GM23338 (cell line): ENCODE measurements around the gene EYA2. TPM values are rescaled to one million over a fixed set of nuclear protein-coding genes. Genes with fewer than 3 reads are reported as not detected.

ENCODE experiments used
- ATAC-seq: fragments of 200-7000 bp; cut with Tn5 transposase; 3 replicates; pipeline ENCODE4 v1.9.1; 2020
- DNase-seq: peaks from one replicate; pipeline ENCODE4 v3.0.0-alpha.2; 2015; ENCODE audit warnings: low spot score
- H2AFZ ChIP-seq: fragments of 200-600 bp; sonication (generic); 2 replicates; pipeline ENCODE4 v1.8.0; 2016; ENCODE audit warnings: antibody characterized with exemption, mild to moderate bottlenecking, moderate library complexity
- H3F3A ChIP-seq: fragments of 200-600 bp; sonication (generic); replicated peaks from 2 replicates; pipeline ENCODE4 v1.8.0; 2017; ENCODE audit warnings: antibody characterized with exemption, mixed run types, low read depth
- H3K27ac ChIP-seq: fragments of 200-600 bp; sonication (generic); 2 replicates; pipeline ENCODE4 v1.6.1; 2016; ENCODE audit warnings: low read depth
- H3K27me3 ChIP-seq: fragments of 200-600 bp; sonication (generic); 2 replicates; pipeline ENCODE4 v1.8.0; 2016; ENCODE audit warnings: mild to moderate bottlenecking, mixed run types, moderate library complexity; ENCODE audit not compliant: insufficient read depth
- H3K36me3 ChIP-seq: fragments of 200-600 bp; sonication (generic); 2 replicates; pipeline ENCODE4 v1.8.0; 2016; ENCODE audit warnings: mild to moderate bottlenecking; ENCODE audit not compliant: insufficient read depth
- H3K4me1 ChIP-seq: fragments of 200-600 bp; sonication (generic); 2 replicates; pipeline ENCODE4 v1.8.0; 2016; ENCODE audit warnings: mild to moderate bottlenecking, moderate library complexity; ENCODE audit not compliant: insufficient read depth
- H3K4me2 ChIP-seq: fragments of 200-600 bp; sonication (generic); 2 replicates; pipeline ENCODE4 v1.7.1; 2017; ENCODE audit warnings: mixed run types
- H3K4me3 ChIP-seq: fragments of 200-600 bp; sonication (generic); 2 replicates; pipeline ENCODE4 v1.6.1; 2016; ENCODE audit warnings: mixed run types
- H3K79me2 ChIP-seq: fragments of 200-600 bp; sonication (generic); replicated peaks from 2 replicates; pipeline ENCODE4 v1.8.0; 2017; ENCODE audit warnings: mild to moderate bottlenecking; ENCODE audit not compliant: insufficient read depth
- H3K9me2 ChIP-seq: fragments of 200-600 bp; sonication (generic); 2 replicates; pipeline ENCODE4 v1.8.0; 2017; ENCODE audit not compliant: insufficient read depth
- H4K20me1 ChIP-seq: fragments of 200-600 bp; sonication (generic); replicated peaks from 2 replicates; pipeline ENCODE4 v1.8.0; 2017; ENCODE audit warnings: mild to moderate bottlenecking; ENCODE audit not compliant: insufficient read depth
- H3K27ac Mint-ChIP-seq: 2 replicates; pipeline ENCODE4 v1.8.0; 2020; ENCODE audit warnings: inconsistent platforms, mild to moderate bottlenecking, moderate library complexity, mixed read lengths
- H3K27me3 Mint-ChIP-seq: 3 replicates; pipeline ENCODE4 v1.8.0; 2022; ENCODE audit warnings: low read depth, mild to moderate bottlenecking, moderate library complexity, mixed read lengths, inconsistent platforms; ENCODE audit not compliant: insufficient read depth, poor library complexity
- H3K36me3 Mint-ChIP-seq: 3 replicates; pipeline ENCODE4 v1.8.0; 2021; ENCODE audit warnings: low read depth, mild to moderate bottlenecking, inconsistent platforms, moderate library complexity, mixed read lengths
- H3K4me1 Mint-ChIP-seq: 3 replicates; pipeline ENCODE4 v1.8.0; 2020; ENCODE audit warnings: mild to moderate bottlenecking, inconsistent platforms, mixed read lengths
- H3K4me3 Mint-ChIP-seq: 3 replicates; pipeline ENCODE4 v1.8.0; 2021; ENCODE audit warnings: moderate library complexity, mild to moderate bottlenecking, inconsistent platforms, mixed read lengths
- H3K9me3 Mint-ChIP-seq: 3 replicates; pipeline ENCODE4 v1.8.0; 2020; ENCODE audit warnings: moderate library complexity, mild to moderate bottlenecking, inconsistent platforms, mixed read lengths
- CREB1 ChIP-seq: fragments of 250-450 bp; sonication (Bioruptor Pico); IDR thresholded peaks from 2 replicates; pipeline ENCODE4 v1.5.0; 2020; ENCODE audit warnings: low read depth, mild to moderate bottlenecking, moderate library complexity
- EZH2 ChIP-seq: fragments of 200-600 bp; sonication (generic); IDR thresholded peaks from one replicate; pipeline ENCODE4 v1.8.0; 2017; ENCODE audit warnings: antibody characterized with exemption, mild to moderate bottlenecking, low read depth; ENCODE audit not compliant: unreplicated experiment
- EZH2phosphoT487 ChIP-seq: fragments of 200-600 bp; sonication (generic); IDR thresholded peaks from one replicate; pipeline ENCODE4 v1.8.1; 2018; ENCODE audit warnings: antibody characterized with exemption; ENCODE audit not compliant: unreplicated experiment
- JUNB ChIP-seq: IDR thresholded peaks from one replicate; pipeline ENCODE4 v1.6.1; 2016; ENCODE audit warnings: antibody characterized with exemption; ENCODE audit not compliant: unreplicated experiment
- NANOG ChIP-seq: IDR thresholded peaks from 2 replicates; pipeline ENCODE4 v1.6.1; 2016; ENCODE audit warnings: antibody characterized with exemption, borderline replicate concordance
- POLR2AphosphoS5 ChIP-seq: IDR thresholded peaks from 2 replicates; pipeline ENCODE4 v1.6.1; 2016; ENCODE audit warnings: antibody characterized with exemption, low read depth
- STAT1 ChIP-seq: IDR thresholded peaks from one replicate; pipeline ENCODE4 v1.6.1; 2016; ENCODE audit warnings: antibody characterized with exemption; ENCODE audit not compliant: unreplicated experiment
- ZNF114 ChIP-seq: fragments of 250-450 bp; sonication (Bioruptor Pico); IDR thresholded peaks from 2 replicates; pipeline ENCODE4 v1.5.0; 2020; ENCODE audit warnings: mild to moderate bottlenecking, moderate library complexity
- ZNF331 ChIP-seq: fragments of 250-450 bp; sonication (Bioruptor Pico); IDR thresholded peaks from 2 replicates; pipeline ENCODE4 v1.5.0; 2020; ENCODE audit warnings: low read depth, mild to moderate bottlenecking, moderate library complexity
- polyA plus RNA-seq: library from polyadenylated mRNA; unstranded; fragments of >200 nt; fragmentation: Nextera tagmentation; extraction: Ambion mirVana; gene quantifications from 2 replicates; pipeline ENCODE4 v1.2.1, GENCODE V29; 2016
- total RNA-seq: library from RNA; depleted of rRNA; stranded (reverse); fragments of >200 nt; shearing (Covaris generic); gene quantifications from 2 replicates; pipeline ENCODE4 v1.2.3, GENCODE V29; 2014
- TF ChIP-seq, protein P1 (sequence below): fragments of 250-450 bp; sonication (Bioruptor Pico); IDR thresholded peaks from 2 replicates; pipeline ENCODE4 v1.5.0; 2020; ENCODE audit warnings: mild to moderate bottlenecking, moderate library complexity
- TF ChIP-seq, protein P2 (sequence below): IDR thresholded peaks from one replicate; pipeline ENCODE4 v1.6.1; 2018; ENCODE audit warnings: antibody characterized with exemption; ENCODE audit not compliant: unreplicated experiment

EYA2 gene
- total and polyA plus RNA-seq, 2 experiments from 2014 or later, result 0.50 to 0.56 TPM

DNA sequence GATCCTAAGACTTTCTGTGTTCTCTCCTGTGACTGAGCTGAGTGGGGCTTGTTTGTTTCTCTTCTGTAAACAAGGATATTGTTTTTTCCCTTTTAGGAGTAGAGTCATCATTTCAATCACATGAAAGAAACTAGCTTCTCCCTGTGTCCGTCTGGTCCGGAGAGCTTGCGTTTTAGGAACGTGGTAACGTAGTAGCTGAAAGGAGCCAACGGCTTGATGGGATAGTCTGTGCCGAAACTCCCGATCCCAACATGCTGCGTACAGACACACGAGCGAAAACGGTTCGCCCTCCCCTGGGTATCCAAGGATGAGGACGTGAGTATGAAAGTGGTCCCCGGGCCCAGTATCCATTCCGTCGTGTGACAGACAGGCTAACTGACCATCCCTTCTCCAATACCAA lies 315.3 kb downstream of the EYA2 start (continued):
- TF ChIP-seq, protein P1, sequence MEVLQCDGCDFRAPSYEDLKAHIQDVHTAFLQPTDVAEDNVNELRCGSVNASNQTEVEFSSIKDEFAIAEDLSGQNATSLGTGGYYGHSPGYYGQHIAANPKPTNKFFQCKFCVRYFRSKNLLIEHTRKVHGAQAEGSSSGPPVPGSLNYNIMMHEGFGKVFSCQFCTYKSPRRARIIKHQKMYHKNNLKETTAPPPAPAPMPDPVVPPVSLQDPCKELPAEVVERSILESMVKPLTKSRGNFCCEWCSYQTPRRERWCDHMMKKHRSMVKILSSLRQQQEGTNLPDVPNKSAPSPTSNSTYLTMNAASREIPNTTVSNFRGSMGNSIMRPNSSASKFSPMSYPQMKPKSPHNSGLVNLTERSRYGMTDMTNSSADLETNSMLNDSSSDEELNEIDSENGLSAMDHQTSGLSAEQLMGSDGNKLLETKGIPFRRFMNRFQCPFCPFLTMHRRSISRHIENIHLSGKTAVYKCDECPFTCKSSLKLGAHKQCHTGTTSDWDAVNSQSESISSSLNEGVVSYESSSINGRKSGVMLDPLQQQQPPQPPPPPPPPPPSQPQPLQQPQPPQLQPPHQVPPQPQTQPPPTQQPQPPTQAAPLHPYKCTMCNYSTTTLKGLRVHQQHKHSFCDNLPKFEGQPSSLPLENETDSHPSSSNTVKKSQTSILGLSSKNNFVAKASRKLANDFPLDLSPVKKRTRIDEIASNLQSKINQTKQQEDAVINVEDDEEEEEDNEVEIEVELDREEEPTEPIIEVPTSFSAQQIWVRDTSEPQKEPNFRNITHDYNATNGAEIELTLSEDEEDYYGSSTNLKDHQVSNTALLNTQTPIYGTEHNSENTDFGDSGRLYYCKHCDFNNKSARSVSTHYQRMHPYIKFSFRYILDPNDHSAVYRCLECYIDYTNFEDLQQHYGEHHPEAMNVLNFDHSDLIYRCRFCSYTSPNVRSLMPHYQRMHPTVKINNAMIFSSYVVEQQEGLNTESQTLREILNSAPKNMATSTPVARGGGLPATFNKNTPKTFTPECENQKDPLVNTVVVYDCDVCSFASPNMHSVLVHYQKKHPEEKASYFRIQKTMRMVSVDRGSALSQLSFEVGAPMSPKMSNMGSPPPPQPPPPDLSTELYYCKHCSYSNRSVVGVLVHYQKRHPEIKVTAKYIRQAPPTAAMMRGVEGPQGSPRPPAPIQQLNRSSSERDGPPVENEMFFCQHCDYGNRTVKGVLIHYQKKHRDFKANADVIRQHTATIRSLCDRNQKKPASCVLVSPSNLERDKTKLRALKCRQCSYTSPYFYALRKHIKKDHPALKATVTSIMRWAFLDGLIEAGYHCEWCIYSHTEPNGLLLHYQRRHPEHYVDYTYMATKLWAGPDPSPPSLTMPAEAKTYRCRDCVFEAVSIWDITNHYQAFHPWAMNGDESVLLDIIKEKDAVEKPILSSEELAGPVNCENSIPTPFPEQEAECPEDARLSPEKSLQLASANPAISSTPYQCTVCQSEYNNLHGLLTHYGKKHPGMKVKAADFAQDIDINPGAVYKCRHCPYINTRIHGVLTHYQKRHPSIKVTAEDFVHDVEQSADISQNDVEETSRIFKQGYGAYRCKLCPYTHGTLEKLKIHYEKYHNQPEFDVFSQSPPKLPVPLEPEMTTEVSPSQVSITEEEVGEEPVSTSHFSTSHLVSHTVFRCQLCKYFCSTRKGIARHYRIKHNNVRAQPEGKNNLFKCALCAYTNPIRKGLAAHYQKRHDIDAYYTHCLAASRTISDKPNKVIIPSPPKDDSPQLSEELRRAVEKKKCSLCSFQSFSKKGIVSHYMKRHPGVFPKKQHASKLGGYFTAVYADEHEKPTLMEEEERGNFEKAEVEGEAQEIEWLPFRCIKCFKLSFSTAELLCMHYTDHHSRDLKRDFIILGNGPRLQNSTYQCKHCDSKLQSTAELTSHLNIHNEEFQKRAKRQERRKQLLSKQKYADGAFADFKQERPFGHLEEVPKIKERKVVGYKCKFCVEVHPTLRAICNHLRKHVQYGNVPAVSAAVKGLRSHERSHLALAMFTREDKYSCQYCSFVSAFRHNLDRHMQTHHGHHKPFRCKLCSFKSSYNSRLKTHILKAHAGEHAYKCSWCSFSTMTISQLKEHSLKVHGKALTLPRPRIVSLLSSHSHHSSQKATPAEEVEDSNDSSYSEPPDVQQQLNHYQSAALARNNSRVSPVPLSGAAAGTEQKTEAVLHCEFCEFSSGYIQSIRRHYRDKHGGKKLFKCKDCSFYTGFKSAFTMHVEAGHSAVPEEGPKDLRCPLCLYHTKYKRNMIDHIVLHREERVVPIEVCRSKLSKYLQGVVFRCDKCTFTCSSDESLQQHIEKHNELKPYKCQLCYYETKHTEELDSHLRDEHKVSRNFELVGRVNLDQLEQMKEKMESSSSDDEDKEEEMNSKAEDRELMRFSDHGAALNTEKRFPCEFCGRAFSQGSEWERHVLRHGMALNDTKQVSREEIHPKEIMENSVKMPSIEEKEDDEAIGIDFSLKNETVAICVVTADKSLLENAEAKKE, result no peak
- TF ChIP-seq EZH2phosphoT487, result no peak

DNA sequence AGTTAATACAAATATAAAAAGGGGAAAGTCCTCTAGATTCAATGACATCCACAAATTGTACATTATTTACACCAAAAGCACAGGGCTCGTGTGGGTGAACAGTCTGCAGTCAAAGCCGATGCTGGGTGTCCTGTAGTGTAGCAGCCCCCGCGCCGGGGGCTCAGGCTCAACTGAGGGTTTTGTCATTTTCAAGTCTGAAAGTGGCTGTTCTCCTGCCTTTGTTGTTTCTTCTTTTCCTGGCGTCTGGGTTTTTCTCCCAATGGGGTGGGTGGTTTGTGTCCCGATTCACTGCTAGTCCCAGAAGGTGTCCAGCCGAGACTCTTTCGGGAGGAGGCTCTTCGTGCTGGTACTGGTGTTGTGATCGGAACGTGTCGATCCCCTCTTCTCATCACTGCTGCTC lies 315.8 kb downstream of the EYA2 start:
- peaks cover 15% of the 10 kb centered on the region; the same call in 1 of the 2 replicates for H3F3A ChIP-seq
- H3K27ac ChIP-seq, result no peak overlapping the region
- peaks cover 25% of the 10 kb centered on the region for H3K79me2 ChIP-seq
- H3K27me3 ChIP-seq, result no peaks in the 10 kb centered on the region
- no peaks in the 10 kb centered on the region; the same call in none of the 2 replicates for H4K20me1 ChIP-seq
- H3K4me1 Mint-ChIP-seq, result peaks cover 19% of the 10 kb centered on the region
- H2AFZ ChIP-seq, result no peak overlapping the region
- no peak overlapping the region for H3K4me3 ChIP-seq
- peaks cover 33% of the 10 kb centered on the region for H3K36me3 Mint-ChIP-seq
- peaks cover 50% of the 10 kb centered on the region for H3K36me3 ChIP-seq
- no peak for DNase-seq
- no peak overlapping the region for H3K27ac Mint-ChIP-seq
- H3K9me2 ChIP-seq, result no peaks in the 10 kb centered on the region
- H3K4me1 ChIP-seq, result peaks cover 18% of the 10 kb centered on the region
- H3K9me3 Mint-ChIP-seq, result no peaks in the 10 kb centered on the region; the same call in 2 of the 3 replicates
- H3K4me2 ChIP-seq, result no peak overlapping the region
- peaks cover 2% of the 10 kb centered on the region for H3K27me3 Mint-ChIP-seq
- no peak for ATAC-seq
- no peak overlapping the region for H3K4me3 Mint-ChIP-seq
- no peak for TF ChIP-seq STAT1
- TF ChIP-seq POLR2AphosphoS5, result no peak
- no peak for TF ChIP-seq NANOG
- no peak for TF ChIP-seq CREB1 (CRISPR knock-in tag)
- no peak for TF ChIP-seq EZH2phosphoT487
- no peak for TF ChIP-seq ZNF331 (CRISPR knock-in tag)
- TF ChIP-seq, protein P2, sequence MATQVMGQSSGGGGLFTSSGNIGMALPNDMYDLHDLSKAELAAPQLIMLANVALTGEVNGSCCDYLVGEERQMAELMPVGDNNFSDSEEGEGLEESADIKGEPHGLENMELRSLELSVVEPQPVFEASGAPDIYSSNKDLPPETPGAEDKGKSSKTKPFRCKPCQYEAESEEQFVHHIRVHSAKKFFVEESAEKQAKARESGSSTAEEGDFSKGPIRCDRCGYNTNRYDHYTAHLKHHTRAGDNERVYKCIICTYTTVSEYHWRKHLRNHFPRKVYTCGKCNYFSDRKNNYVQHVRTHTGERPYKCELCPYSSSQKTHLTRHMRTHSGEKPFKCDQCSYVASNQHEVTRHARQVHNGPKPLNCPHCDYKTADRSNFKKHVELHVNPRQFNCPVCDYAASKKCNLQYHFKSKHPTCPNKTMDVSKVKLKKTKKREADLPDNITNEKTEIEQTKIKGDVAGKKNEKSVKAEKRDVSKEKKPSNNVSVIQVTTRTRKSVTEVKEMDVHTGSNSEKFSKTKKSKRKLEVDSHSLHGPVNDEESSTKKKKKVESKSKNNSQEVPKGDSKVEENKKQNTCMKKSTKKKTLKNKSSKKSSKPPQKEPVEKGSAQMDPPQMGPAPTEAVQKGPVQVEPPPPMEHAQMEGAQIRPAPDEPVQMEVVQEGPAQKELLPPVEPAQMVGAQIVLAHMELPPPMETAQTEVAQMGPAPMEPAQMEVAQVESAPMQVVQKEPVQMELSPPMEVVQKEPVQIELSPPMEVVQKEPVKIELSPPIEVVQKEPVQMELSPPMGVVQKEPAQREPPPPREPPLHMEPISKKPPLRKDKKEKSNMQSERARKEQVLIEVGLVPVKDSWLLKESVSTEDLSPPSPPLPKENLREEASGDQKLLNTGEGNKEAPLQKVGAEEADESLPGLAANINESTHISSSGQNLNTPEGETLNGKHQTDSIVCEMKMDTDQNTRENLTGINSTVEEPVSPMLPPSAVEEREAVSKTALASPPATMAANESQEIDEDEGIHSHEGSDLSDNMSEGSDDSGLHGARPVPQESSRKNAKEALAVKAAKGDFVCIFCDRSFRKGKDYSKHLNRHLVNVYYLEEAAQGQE, result no peak
- no peak for TF ChIP-seq EZH2
- no peak for TF ChIP-seq ZNF114 (CRISPR knock-in tag)
- no peak for TF ChIP-seq JUNB
